Calu3 (cell line): ENCODE data around the gene PTPN23. TPM values are rescaled to one million over a fixed set of nuclear protein-coding genes. Genes with fewer than 3 reads are reported as not detected.
"Not testable (repeated sequence)": the region's sequence is repeated elsewhere in the genome, so short reads cannot be mapped to it uniquely, and the experiment has no call there.

ENCODE experiments used
- BruUV-seq: library from RNA; stranded (reverse); fragments of 400-500 nt; replicated peaks from 2 replicates; lab custom pipeline; 2021; lab: Mats Ljungman, UMichigan
- CTCF ChIA-PET: fragments of 300-600 bp; sonication (Branson Sonifier 250); formaldehyde crosslinking; loops from one replicate; lab custom pipeline; 2022; ENCODE audit warnings: antibody characterized with exemption; lab: Charles Lee
- DNase-seq: peaks from one replicate; pipeline ENCODE4 v3.0.0; 2022
- H3K27ac Mint-ChIP-seq: one replicate; pipeline ENCODE4 v1.8.0; 2022; ENCODE audit warnings: mixed read lengths; ENCODE audit not compliant: unreplicated experiment
- H3K27me3 Mint-ChIP-seq: one replicate; pipeline ENCODE4 v1.8.0; 2022; ENCODE audit warnings: mixed read lengths; ENCODE audit not compliant: unreplicated experiment
- H3K36me3 Mint-ChIP-seq: one replicate; pipeline ENCODE4 v1.8.0; 2022; ENCODE audit warnings: mild to moderate bottlenecking, moderate library complexity, mixed read lengths; ENCODE audit not compliant: insufficient read depth, unreplicated experiment
- H3K4me1 Mint-ChIP-seq: one replicate; pipeline ENCODE4 v1.8.0; 2022; ENCODE audit warnings: mild to moderate bottlenecking, low read depth, mixed read lengths; ENCODE audit not compliant: unreplicated experiment
- H3K4me3 Mint-ChIP-seq: one replicate; pipeline ENCODE4 v1.8.0; 2022; ENCODE audit warnings: mild to moderate bottlenecking, low read depth, moderate library complexity, mixed read lengths; ENCODE audit not compliant: unreplicated experiment
- H3K9me3 Mint-ChIP-seq: one replicate; pipeline ENCODE4 v1.8.0; 2022; ENCODE audit warnings: low read depth, mixed read lengths; ENCODE audit not compliant: unreplicated experiment
- CTCF ChIP-seq: fragments of 200-600 bp; IDR thresholded peaks from one replicate; pipeline ENCODE4 v1.8.0; 2022; ENCODE audit warnings: antibody characterized with exemption; ENCODE audit not compliant: unreplicated experiment
- intact Hi-C: fragments of 100-400 bp; cut with micrococcal nuclease; formaldehyde crosslinking; loops from one replicate; pipeline ENCODE4 v1.10.0; 2022; ENCODE audit not compliant: unreplicated experiment
- total RNA-seq: library from RNA; stranded (reverse); gene quantifications from 2 replicates; pipeline ENCODE4 v1.2.3, GENCODE V29; 2022

The PTPN23 gene
- total RNA-seq, 1 experiment from 2014 or later = 57.6 TPM

- CTCF ChIA-PET = interaction anchor here (0.6 kb wide), 1 partner anchor 179 kb away, joined by 6 read pairs; no protein-coding TSS in a partner anchor
- DNase-seq = no peak
- Mint-ChIP-seq H3K4me1 (peaks cover 9% of the 10 kb centered on the region), H3K36me3 (peaks cover 7% of the 10 kb centered on the region), H3K4me3 (no peak overlapping the region), H3K27ac (no peak overlapping the region), H3K9me3 (peaks cover 11% of the 10 kb centered on the region), H3K27me3 (no peaks in the 10 kb centered on the region)
- intact Hi-C loops = no loop called here
- no peak for TF ChIP-seq CTCF
- BruUV-seq = no TSS peak
Measured at GRCh38 chr3:47356201-47356600, 24.6 kb upstream of the PTPN23 start.

DNA sequence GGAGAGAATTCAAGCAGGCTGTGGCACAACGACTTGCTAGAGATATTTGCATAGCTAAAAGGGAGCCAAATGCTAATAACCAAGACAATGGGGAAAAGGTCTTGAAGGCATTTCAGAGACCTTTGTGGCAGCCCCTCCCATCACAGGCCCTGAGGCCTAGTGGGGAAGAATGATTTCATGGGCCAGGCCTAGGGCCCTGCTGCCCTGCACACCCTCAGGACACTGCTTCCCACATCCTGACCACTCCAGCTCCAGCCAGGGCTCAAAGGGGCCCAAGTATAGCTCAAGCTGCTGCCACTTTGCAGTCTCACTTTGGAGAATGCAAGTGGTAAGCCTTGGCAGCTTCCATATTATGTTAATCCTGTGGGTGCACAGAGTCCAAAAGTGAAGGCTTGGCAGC, 21.5 kb upstream of the PTPN23 start:
- H3K27me3 Mint-ChIP-seq = no peaks in the 10 kb centered on the region
- no peak overlapping the region for H3K4me3 Mint-ChIP-seq
- intact Hi-C loops = no loop called here
- peaks cover 11% of the 10 kb centered on the region for H3K9me3 Mint-ChIP-seq
- H3K36me3 Mint-ChIP-seq = peaks cover 7% of the 10 kb centered on the region
- no peak for TF ChIP-seq CTCF
- DNase-seq = no peak
- CTCF ChIA-PET = no interaction called here
- no TSS peak for BruUV-seq
- H3K4me1 Mint-ChIP-seq = peaks cover 9% of the 10 kb centered on the region
- H3K27ac Mint-ChIP-seq = no peak overlapping the region

- H3K9me3 Mint-ChIP-seq, BruUV-seq, H3K4me3 Mint-ChIP-seq, CTCF ChIA-PET, H3K27me3 Mint-ChIP-seq, intact Hi-C loops, H3K4me1 Mint-ChIP-seq, H3K36me3 Mint-ChIP-seq: not testable (repeated sequence)
- DNase-seq = peak; percentile 34
- peak overlapping the region; percentile 90 for H3K27ac Mint-ChIP-seq
Measured at GRCh38 chr3:47360110-47360517, 20.7 kb upstream of the PTPN23 start.

DNA sequence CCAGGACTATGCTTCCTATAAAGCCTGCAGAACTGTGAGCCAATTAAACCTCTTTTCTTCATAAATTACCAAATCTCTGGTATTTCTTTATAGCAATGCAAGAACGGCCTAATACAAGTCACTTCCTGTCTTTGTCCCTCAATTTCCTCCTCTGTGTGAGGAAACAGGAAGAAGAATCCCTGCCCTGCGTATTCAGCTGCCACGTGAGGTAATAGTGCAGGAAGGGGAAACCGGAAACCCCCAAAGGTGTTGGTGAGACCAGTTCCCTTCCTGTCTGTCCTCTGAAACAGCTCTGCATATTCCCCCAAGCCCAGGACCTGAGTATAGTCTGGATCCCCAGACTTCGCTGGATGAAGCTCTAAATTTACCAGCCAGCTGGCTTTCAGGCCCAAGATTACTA, 18.1 kb upstream of the PTPN23 start:
- no peak for TF ChIP-seq CTCF
- intact Hi-C loops = no loop called here
- no peak for DNase-seq
- no peaks in the 10 kb centered on the region for H3K27me3 Mint-ChIP-seq
- no peak overlapping the region for H3K27ac Mint-ChIP-seq
- H3K4me1 Mint-ChIP-seq = peaks cover 9% of the 10 kb centered on the region
- no peak overlapping the region for H3K4me3 Mint-ChIP-seq
- CTCF ChIA-PET = no interaction called here
- peaks cover 7% of the 10 kb centered on the region for H3K9me3 Mint-ChIP-seq
- H3K36me3 Mint-ChIP-seq = peaks cover 7% of the 10 kb centered on the region
- no TSS peak for BruUV-seq

- BruUV-seq = no TSS peak
- intact Hi-C loops = no loop called here
- TF ChIP-seq CTCF = no peak
- no peak overlapping the region for H3K27ac Mint-ChIP-seq
- no peaks in the 10 kb centered on the region for H3K9me3 Mint-ChIP-seq
- no peak overlapping the region for H3K4me3 Mint-ChIP-seq
- DNase-seq = no peak
- CTCF ChIA-PET = no interaction called here
- H3K36me3 Mint-ChIP-seq = peaks cover under 1% of the 10 kb centered on the region
- peaks cover 1% of the 10 kb centered on the region for H3K4me1 Mint-ChIP-seq
- H3K27me3 Mint-ChIP-seq = no peaks in the 10 kb centered on the region
Measured at GRCh38 chr3:47365213-47366153, 15.3 kb upstream of the PTPN23 start.
